Left colon (tissue), 2 donors: ENCODE data around the gene SPRR3. TPM values are rescaled to one million over a fixed set of nuclear protein-coding genes. Genes with fewer than 3 reads are reported as not detected.
"Not testable (repeated sequence)": the region's sequence is repeated elsewhere in the genome, so short reads cannot be mapped to it uniquely, and the experiment has no call there.

Experiments used
- ATAC-seq: fragments of 200-7000 bp; cut with Tn5 transposase; one replicate; pipeline ENCODE4 v1.9.1; 2020; ENCODE audit warnings: mild to moderate bottlenecking, moderate library complexity
- DNase-seq, 2 donors: peaks; one replicate each; pipeline ENCODE4 v3.0.0-alpha.2; 2020
- intact Hi-C, 2 donors: fragments of 100-400 bp; cut with DNase I in 1 of 2; cut with micrococcal nuclease in 1 of 2; formaldehyde crosslinking; loops; one replicate each; pipeline versions ENCODE4 v1.11.2 to v1.14.0; 2022; cut with DNase I, micrococcal nuclease
- total RNA-seq, 2 donors: library from RNA; stranded (reverse); fragmentation: NEBNext Ultra II Directional; extraction: Animal tissue kit (Norgen Biotek cat#: 25700); gene quantifications; one replicate each; pipeline ENCODE4 v1.2.1, GENCODE V29; 2021
- donor health status: DM: no; HTN: no; CAD: no.
- donor health status: DM: yes; HTN: yes; CAD: no.

Gene SPRR3
- total RNA-seq, 2 donors from 2014 or later, result not detected

DNA sequence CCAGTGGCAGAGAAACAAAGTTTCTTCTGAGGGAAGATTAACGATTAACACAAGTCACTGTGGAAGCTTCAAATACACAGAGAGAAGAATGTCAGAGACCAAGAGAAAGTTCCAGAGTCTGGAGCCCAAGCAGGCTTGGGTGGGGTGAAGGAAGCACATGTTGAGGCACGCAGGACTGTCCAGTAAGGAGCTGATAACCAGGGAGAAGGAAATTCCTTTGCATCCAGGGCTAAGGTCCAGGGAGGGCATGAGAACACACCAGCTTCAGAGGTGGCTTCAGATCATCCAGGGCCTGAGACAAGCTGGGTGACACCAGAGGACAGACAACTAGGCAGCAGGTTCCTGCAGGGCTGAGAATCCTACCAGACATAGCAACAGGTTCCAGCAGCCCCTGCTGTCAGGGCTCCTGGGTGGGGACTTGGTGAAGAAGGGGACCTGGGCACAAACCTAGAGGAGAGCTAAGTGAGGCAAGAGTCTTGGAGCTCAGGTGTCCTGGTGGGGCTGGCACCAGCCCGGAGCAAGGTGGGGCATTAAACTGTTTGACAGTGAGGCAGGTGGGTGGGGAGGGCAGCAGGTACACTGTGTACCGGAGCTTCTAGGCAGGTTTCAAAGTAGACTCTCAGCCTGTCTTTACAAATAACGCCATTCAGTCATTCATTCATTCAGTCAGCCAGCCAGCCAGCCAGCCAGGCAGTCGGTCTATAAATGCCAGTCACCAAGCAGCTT lies 20.2 kb upstream of the SPRR3 start:
- ATAC-seq (no peak), DNase-seq (no peak)
- intact Hi-C loops, result no loop called here

DNA sequence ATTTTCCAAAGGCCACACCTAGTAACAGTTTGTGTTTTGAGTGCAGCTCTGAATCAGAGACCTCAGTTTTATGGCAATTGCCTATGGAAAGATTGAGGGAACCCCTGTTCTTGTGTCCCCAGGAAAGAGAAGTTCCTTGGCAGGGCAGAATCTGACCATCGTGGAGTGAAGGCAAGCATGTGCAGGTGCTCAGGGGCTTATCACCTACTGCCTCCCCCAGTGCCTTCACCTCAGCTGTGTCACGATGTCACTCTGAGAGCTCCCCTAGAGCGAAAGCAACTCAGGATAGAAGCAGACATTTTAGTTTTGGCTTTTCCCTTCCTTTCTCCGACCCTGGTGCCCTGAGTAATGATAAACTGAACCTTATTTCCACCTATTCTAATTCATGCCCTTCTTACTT lies 19.5 kb upstream of the SPRR3 start:
- intact Hi-C loops, result no loop called here
- ATAC-seq, result no peak
- no peak for DNase-seq

GRCh38 chr1:152983234-152983633 lies 18.3 kb upstream of the SPRR3 start:
- ATAC-seq, result no peak
- no peak for DNase-seq
- intact Hi-C loops, result no loop called here

- intact Hi-C loops, result no loop called here
- DNase-seq (no peak), ATAC-seq (no peak)
Observed at GRCh38 chr1:152983743-152984142, 17.8 kb upstream of the SPRR3 start, which contains the start of gene SPRR1A. TSS of gene SPRR1A (plus strand) at chr1:152984081. CDS start at chr1:152985231, 1,150 bp downstream.

- ATAC-seq, result no peak
- intact Hi-C loops, result no loop called here
- no peak for DNase-seq
Observed at GRCh38 chr1:152986578-152986977, 15.0 kb upstream of the SPRR3 start.

DNA sequence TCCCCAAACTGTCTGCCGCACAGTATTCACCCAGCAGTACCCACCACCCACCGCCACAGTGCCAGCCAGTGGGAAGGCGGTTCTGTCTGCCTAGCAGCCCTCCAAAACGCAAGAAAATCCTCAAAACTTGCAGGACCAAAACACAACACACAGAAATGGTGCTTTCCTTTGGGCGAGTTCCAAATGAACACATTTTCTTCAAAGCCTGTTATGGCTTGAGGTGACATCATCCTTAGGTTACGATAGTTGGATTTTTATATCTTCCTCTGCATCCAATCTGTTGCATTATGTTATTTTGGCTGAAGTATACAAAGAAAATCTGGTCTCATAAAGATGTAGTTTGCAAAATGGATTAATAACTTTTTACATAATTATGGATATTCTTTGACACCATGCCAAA lies 8.4 kb upstream of the SPRR3 start:
- DNase-seq (no peak), ATAC-seq (no peak)
- intact Hi-C loops, result no loop called here

DNA sequence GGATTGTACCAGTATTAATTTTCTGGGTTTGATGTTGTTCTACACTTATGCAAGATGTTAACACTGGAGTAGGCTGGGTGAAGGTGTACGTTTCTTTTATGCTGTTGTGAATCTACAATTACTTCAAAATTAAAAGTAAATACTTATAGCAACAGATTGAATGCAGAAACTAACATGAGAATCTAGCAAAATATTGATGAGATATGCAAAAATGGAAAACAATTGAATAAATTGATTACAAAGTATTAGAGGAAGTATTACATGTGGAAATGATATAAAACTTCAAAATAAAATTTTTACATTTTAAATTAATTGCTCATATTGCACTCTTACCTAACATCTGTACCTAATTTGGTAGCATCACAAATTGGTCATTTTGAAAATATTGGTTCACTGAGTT lies 5.7 kb upstream of the SPRR3 start:
- ATAC-seq (no peak), DNase-seq (no peak)
- intact Hi-C loops, result no loop called here

- DNase-seq, result no peak
- no peak for ATAC-seq
- intact Hi-C loops, result no loop called here
Observed at GRCh38 chr1:152996633-152997400, 4.7 kb upstream of the SPRR3 start.

DNA sequence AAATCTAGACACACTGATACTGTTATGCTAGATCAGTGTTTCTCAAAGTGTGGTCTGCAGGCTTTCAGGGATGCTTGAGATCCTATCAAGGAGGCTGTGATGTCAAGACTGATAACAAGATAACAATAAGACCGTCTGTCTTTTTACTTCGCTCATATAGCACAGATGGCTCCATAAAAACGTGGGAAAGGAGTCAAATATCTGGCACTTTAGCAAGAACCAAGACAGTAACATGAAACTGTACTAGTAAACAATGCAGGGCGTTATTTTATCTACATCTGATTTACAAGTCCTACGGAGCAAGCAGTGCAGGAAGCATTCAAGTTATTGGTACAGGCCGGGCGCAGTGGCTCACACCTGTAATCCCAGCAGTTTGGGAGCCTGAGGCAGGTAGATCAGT lies 3.6 kb upstream of the SPRR3 start:
- intact Hi-C loops, result no loop called here
- DNase-seq (no peak), ATAC-seq (no peak)

DNA sequence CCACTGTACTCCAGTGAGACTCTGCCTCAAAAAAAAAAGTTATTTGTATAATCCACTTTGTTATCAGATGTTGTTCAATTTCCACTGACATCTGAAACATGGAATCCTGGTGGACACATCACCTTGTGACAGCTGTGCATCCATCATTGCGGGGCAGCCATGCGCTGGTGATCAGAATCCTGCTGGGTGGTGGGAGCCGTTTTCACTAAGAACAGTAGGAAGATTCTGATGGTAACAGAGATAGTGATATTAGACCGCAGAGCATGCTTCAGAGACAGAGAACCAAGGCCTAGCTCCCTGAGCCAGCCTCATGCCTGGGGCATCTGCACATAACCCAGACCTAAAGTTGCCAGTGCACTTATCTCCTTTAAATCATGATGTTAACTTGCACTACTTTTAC lies 3.1 kb upstream of the SPRR3 start:
- DNase-seq (no peak), ATAC-seq (no peak)
- intact Hi-C loops, result no loop called here

GRCh38 chr1:152999818-153000217 lies 1.7 kb upstream of the SPRR3 start:
- DNase-seq (no peak), ATAC-seq (no peak)
- intact Hi-C loops, result no loop called here

DNA sequence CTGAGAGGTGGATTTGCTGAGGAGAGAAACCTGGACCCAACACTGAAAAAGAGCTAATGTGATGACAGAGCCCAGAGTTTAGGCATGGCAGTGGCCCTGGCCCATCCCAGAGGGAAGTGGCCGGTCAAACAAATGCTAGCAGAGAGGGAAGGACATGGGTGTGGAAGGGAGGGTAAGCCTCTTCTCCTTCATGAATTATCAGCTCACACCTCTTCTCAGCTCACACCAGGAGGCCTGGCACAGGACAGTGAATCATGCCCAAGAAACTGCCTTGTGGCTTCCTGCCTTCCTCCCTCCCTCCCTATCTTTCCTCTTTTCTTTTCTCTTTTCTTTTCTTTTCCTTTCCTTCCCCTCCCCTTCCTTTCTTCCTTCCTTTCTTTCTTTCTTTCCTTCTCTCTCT lies 1.3 kb upstream of the SPRR3 start:
- intact Hi-C loops, result no loop called here
- DNase-seq, result no peak
- ATAC-seq, result no peak

- DNase-seq, ATAC-seq, intact Hi-C loops: not testable (repeated sequence)
Observed at GRCh38 chr1:153011235-153011758, 9.7 kb downstream of the SPRR3 start.

GRCh38 chr1:153021829-153022228 lies 20.3 kb downstream of the SPRR3 start:
- DNase-seq, intact Hi-C loops, ATAC-seq: not testable (repeated sequence)

- DNase-seq, intact Hi-C loops, ATAC-seq: not testable (repeated sequence)
Observed at GRCh38 chr1:153022340-153022739, 20.8 kb downstream of the SPRR3 start.

DNA sequence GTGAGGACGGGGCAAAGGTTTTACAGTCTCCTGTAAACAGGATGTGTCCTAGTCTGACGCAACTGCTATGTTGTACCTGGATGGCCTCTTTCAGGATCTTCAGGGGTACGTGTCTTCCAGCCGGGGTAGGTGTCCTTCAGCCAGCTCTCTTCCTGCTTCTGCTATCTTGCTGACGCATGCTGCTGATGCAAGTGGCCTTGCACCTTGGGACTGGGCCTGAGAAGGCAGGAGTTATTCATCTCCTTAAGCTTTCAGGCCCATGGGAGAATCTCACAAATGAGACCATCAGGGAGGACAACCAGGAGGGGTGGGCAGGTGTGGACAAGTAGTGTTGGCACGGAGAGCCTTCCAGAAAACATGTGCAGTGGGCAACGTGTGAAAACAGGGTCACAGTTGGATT lies 21.6 kb downstream of the SPRR3 start:
- intact Hi-C loops, result no loop called here
- DNase-seq (no peak), ATAC-seq (no peak)

DNA sequence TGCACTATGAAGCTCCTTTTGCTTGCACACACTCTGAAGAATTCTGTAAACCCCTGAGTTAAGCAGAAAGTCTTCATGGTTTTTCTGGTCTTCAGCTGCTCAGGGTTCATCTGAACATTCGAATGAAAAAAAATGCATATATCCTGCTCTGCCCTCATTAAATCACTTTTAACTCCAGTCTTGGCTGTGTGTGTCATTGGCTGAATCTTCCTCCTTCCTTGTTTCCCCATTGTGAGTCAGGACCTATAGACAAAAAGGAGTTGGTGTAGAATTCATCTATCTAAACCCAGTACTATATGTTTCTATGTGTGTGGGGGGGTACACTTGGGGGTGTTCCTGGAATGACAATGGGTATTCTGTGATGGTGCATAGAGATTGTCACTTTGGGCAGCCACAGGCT lies 22.9 kb downstream of the SPRR3 start:
- intact Hi-C loops, result no loop called here
- no peak for DNase-seq
- ATAC-seq, result no peak

- intact Hi-C loops, result no loop called here
- ATAC-seq, result no peak
- DNase-seq, result no peak
Observed at GRCh38 chr1:153025797-153026196, 24.2 kb downstream of the SPRR3 start.

DNA sequence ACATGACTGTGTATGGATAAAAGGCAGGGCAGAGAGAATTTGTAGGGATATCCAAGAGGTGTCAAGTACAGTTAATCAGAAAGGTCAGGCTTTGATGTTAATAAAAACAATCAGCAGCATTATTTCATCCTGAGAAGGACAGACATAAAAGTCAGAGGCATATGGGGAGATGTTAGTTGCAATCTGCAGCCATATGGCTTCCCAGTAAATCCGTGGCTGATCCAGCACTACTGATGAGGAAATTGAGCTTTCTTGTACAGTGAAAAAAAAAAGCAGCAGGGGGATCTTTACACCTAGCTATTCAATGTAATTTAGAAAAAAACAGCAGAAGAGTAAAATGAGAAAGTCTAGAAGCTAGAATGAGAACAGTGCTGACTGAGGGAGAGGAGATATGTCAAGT lies 27.2 kb downstream of the SPRR3 start:
- DNase-seq, result no peak
- intact Hi-C loops, result no loop called here
- no peak for ATAC-seq

GRCh38 chr1:153030895-153031294 lies 29.3 kb downstream of the SPRR3 start, which contains the start of gene SPRR1B:
TSS of gene SPRR1B (plus strand) at chr1:153031203. CDS start at chr1:153032346, 1,143 bp downstream.
- intact Hi-C loops, result no loop called here
- DNase-seq (no peak), ATAC-seq (no peak)
